Activated CD8-positive, alpha-beta memory T cell treated with anti-CD3 and anti-CD28 coated beads for 48 hours (primary cell): ENCODE results near the gene NTRK2.
"Not testable (repeated sequence)": the region's sequence is repeated elsewhere in the genome, so short reads cannot be mapped to it uniquely, and the experiment has no call there.

ENCODE experiments used
- DNase-seq, 3 experiments: peaks; one replicate each; pipeline ENCODE4 v3.0.0-alpha.2; 2020; ENCODE audit warnings: low read depth in 2 of 3, low spot score in 2 of 3

The NTRK2 gene

GRCh38 chr9:84875193-84875592, 205.7 kb downstream of the NTRK2 start:
- no peak for DNase-seq

GRCh38 chr9:84879631-84880030, 210.1 kb downstream of the NTRK2 start:
- no peak for DNase-seq

- no peak for DNase-seq
These were observed 211.3 kb downstream of the NTRK2 start for GRCh38 chr9:84880835-84881234.

- no peak for DNase-seq
These were observed 217.3 kb downstream of the NTRK2 start for GRCh38 chr9:84886866-84887265.

GRCh38 chr9:84891924-84892323, 222.4 kb downstream of the NTRK2 start:
- DNase-seq, result no peak

- no peak for DNase-seq
These were observed 224.0 kb downstream of the NTRK2 start for GRCh38 chr9:84893419-84894128.

- no peak for DNase-seq
These were observed 225.3 kb downstream of the NTRK2 start for GRCh38 chr9:84894859-84895258.

GRCh38 chr9:84897362-84898094, 228.0 kb downstream of the NTRK2 start:
- DNase-seq, result no peak

- DNase-seq, result no peak
These were observed 228.7 kb downstream of the NTRK2 start for GRCh38 chr9:84898188-84898587.

- DNase-seq, result not testable (repeated sequence)
These were observed 229.1 kb downstream of the NTRK2 start for GRCh38 chr9:84898618-84899017.

GRCh38 chr9:84899326-84899725, 229.8 kb downstream of the NTRK2 start:
- no peak for DNase-seq

- DNase-seq, result no peak
These were observed 230.9 kb downstream of the NTRK2 start for GRCh38 chr9:84900421-84900820.

- no peak for DNase-seq
These were observed 234.4 kb downstream of the NTRK2 start for GRCh38 chr9:84903963-84904362.

GRCh38 chr9:84916769-84917168, 247.2 kb downstream of the NTRK2 start:
- no peak for DNase-seq

- DNase-seq, result no peak
These were observed 248.0 kb downstream of the NTRK2 start for GRCh38 chr9:84917366-84918070.

GRCh38 chr9:84919440-84919839, 249.9 kb downstream of the NTRK2 start:
- DNase-seq, result no peak

GRCh38 chr9:84921175-84921574, 251.6 kb downstream of the NTRK2 start:
- DNase-seq, result no peak

- DNase-seq, result no peak
These were observed 252.5 kb downstream of the NTRK2 start for GRCh38 chr9:84922051-84922450.

GRCh38 chr9:84924266-84924665, 254.7 kb downstream of the NTRK2 start:
- DNase-seq, result no peak

GRCh38 chr9:84925225-84925872, 255.8 kb downstream of the NTRK2 start:
- DNase-seq, result no peak

GRCh38 chr9:84926793-84927192, 257.3 kb downstream of the NTRK2 start:
- DNase-seq, result no peak

- no peak for DNase-seq
These were observed 258.9 kb downstream of the NTRK2 start for GRCh38 chr9:84928419-84928818.
